ENCODE data around the gene PLD3. TPM values are rescaled to one million over a fixed set of nuclear protein-coding genes. Genes with fewer than 3 reads are reported as not detected.

PLD3 gene
- total and polyA plus RNA-seq, 2 experiments from 2014 or later: 181 to 490 TPM

DNA sequence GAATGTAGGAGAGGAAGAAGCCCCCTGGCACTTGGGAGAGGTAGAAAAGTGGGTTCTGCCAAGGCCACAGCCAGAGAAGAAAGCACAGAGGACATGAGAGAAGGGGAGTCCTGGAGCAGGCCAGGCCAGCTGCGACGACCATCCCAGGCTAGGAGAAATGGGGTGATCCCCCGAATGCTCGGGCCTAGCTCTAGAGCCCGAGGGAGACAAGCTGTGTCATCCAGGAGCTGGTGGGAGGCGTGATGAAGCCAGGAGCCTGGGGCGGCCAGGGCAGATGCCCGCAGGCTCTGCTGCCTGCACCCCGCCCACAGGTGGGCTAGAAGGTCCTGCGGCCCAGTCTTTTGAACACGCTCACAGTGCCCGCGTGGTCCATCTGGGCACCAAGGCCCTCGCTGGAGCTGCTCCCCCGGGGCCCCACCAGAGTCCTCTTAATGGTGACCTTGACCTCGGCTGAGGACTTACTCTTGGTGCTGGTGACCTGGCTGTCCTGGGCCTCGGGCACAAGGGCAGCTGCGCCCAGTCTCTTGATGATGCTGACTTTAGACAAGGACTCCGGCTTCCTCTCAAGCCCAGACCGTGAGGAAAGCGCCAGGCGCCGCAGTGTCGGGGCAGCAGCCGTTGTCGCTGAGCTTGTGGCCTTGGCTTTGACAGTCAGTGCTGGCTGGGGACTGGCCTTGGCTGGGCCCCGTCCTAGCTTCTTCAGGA is 26.8 kb upstream of the PLD3 start:
- DNase-seq (ENCODE audit: low spot score): no peak
- TF ChIP-seq NANOG (IDR thresholded peaks at IDR 0.05; ENCODE audit: borderline replicate concordance) (no peak), STAT1 (IDR thresholded peaks at IDR 0.05; ENCODE audit: unreplicated experiment) (no peak), EZH2 (IDR thresholded peaks at IDR 0.05; ENCODE audit: low read depth, unreplicated experiment) (no peak)
- TF ChIP-seq, protein P1, sequence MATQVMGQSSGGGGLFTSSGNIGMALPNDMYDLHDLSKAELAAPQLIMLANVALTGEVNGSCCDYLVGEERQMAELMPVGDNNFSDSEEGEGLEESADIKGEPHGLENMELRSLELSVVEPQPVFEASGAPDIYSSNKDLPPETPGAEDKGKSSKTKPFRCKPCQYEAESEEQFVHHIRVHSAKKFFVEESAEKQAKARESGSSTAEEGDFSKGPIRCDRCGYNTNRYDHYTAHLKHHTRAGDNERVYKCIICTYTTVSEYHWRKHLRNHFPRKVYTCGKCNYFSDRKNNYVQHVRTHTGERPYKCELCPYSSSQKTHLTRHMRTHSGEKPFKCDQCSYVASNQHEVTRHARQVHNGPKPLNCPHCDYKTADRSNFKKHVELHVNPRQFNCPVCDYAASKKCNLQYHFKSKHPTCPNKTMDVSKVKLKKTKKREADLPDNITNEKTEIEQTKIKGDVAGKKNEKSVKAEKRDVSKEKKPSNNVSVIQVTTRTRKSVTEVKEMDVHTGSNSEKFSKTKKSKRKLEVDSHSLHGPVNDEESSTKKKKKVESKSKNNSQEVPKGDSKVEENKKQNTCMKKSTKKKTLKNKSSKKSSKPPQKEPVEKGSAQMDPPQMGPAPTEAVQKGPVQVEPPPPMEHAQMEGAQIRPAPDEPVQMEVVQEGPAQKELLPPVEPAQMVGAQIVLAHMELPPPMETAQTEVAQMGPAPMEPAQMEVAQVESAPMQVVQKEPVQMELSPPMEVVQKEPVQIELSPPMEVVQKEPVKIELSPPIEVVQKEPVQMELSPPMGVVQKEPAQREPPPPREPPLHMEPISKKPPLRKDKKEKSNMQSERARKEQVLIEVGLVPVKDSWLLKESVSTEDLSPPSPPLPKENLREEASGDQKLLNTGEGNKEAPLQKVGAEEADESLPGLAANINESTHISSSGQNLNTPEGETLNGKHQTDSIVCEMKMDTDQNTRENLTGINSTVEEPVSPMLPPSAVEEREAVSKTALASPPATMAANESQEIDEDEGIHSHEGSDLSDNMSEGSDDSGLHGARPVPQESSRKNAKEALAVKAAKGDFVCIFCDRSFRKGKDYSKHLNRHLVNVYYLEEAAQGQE (IDR thresholded peaks at IDR 0.05; ENCODE audit: unreplicated experiment): no peak
- H3K4me2 ChIP-seq: no peak overlapping the region
- no peaks in the 10 kb centered on the region for H3K27me3 ChIP-seq (ENCODE audit: insufficient read depth)
- H3K4me1 ChIP-seq (ENCODE audit: insufficient read depth): no peaks in the 10 kb centered on the region
- H4K20me1 ChIP-seq (replicated peaks; ENCODE audit: insufficient read depth): peaks cover 6% of the 10 kb centered on the region
- Mint-ChIP-seq H3K4me3 (no peak overlapping the region), H3K27me3 (ENCODE audit: insufficient read depth, low read depth, poor library complexity) (peaks cover 8% of the 10 kb centered on the region), H3K9me3 (peaks cover 2% of the 10 kb centered on the region; the same call in 1 of the 3 replicates), H3K36me3 (ENCODE audit: low read depth) (peaks cover 40% of the 10 kb centered on the region), H3K27ac (no peak overlapping the region), H3K4me1 (peaks cover 5% of the 10 kb centered on the region; the same call in 1 of the 3 replicates)
- no peaks in the 10 kb centered on the region; the same call in 1 of the 2 replicates for H3K36me3 ChIP-seq (ENCODE audit: insufficient read depth)
- no peaks in the 10 kb centered on the region for H3K79me2 ChIP-seq (replicated peaks; ENCODE audit: insufficient read depth)
- H3K27ac ChIP-seq (ENCODE audit: low read depth): no peak overlapping the region
- no peak overlapping the region for H2AFZ ChIP-seq
- no peak overlapping the region for H3K4me3 ChIP-seq
- ATAC-seq: no peak
- H3K9me2 ChIP-seq (ENCODE audit: insufficient read depth): no peaks in the 10 kb centered on the region
- H3F3A ChIP-seq (replicated peaks; ENCODE audit: low read depth): no peaks in the 10 kb centered on the region

DNA sequence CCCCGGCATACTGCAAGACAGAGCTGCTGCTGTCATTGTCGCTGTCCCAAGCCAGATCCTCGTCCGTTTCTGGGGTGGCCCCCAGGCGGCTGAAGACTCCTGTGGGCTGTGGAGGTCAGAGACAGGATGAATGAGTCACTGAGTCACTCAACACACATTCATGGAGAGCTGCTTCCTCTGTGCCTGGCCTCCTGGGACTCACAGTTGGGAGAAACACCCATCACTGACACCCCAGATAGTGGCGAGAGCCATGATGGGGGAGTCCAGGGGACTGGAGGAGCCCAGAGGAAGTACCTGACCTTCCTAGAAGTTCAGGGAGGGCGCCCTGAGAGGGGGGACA is 26.3 kb upstream of the PLD3 start:
- no peak overlapping the region for H2AFZ ChIP-seq
- Mint-ChIP-seq H3K27ac (no peak overlapping the region), H3K36me3 (ENCODE audit: low read depth) (peaks cover 41% of the 10 kb centered on the region), H3K4me3 (no peak overlapping the region), H3K4me1 (peaks cover 5% of the 10 kb centered on the region; the same call in 1 of the 3 replicates), H3K27me3 (ENCODE audit: insufficient read depth, low read depth, poor library complexity) (peaks cover 8% of the 10 kb centered on the region), H3K9me3 (peaks cover 2% of the 10 kb centered on the region; the same call in 1 of the 3 replicates)
- H3K27me3 ChIP-seq (ENCODE audit: insufficient read depth): no peaks in the 10 kb centered on the region
- ATAC-seq (no peak), DNase-seq (ENCODE audit: low spot score) (no peak)
- peaks cover 6% of the 10 kb centered on the region for H4K20me1 ChIP-seq (replicated peaks; ENCODE audit: insufficient read depth)
- no peak overlapping the region for H3K27ac ChIP-seq (ENCODE audit: low read depth)
- H3K79me2 ChIP-seq (replicated peaks; ENCODE audit: insufficient read depth): no peaks in the 10 kb centered on the region
- no peak overlapping the region for H3K4me2 ChIP-seq
- no peaks in the 10 kb centered on the region; the same call in 1 of the 2 replicates for H3K36me3 ChIP-seq (ENCODE audit: insufficient read depth)
- H3K9me2 ChIP-seq (ENCODE audit: insufficient read depth): no peaks in the 10 kb centered on the region
- H3K4me1 ChIP-seq (ENCODE audit: insufficient read depth): no peaks in the 10 kb centered on the region
- no peaks in the 10 kb centered on the region for H3F3A ChIP-seq (replicated peaks; ENCODE audit: low read depth)
- no peak overlapping the region for H3K4me3 ChIP-seq
- TF ChIP-seq, protein P2, sequence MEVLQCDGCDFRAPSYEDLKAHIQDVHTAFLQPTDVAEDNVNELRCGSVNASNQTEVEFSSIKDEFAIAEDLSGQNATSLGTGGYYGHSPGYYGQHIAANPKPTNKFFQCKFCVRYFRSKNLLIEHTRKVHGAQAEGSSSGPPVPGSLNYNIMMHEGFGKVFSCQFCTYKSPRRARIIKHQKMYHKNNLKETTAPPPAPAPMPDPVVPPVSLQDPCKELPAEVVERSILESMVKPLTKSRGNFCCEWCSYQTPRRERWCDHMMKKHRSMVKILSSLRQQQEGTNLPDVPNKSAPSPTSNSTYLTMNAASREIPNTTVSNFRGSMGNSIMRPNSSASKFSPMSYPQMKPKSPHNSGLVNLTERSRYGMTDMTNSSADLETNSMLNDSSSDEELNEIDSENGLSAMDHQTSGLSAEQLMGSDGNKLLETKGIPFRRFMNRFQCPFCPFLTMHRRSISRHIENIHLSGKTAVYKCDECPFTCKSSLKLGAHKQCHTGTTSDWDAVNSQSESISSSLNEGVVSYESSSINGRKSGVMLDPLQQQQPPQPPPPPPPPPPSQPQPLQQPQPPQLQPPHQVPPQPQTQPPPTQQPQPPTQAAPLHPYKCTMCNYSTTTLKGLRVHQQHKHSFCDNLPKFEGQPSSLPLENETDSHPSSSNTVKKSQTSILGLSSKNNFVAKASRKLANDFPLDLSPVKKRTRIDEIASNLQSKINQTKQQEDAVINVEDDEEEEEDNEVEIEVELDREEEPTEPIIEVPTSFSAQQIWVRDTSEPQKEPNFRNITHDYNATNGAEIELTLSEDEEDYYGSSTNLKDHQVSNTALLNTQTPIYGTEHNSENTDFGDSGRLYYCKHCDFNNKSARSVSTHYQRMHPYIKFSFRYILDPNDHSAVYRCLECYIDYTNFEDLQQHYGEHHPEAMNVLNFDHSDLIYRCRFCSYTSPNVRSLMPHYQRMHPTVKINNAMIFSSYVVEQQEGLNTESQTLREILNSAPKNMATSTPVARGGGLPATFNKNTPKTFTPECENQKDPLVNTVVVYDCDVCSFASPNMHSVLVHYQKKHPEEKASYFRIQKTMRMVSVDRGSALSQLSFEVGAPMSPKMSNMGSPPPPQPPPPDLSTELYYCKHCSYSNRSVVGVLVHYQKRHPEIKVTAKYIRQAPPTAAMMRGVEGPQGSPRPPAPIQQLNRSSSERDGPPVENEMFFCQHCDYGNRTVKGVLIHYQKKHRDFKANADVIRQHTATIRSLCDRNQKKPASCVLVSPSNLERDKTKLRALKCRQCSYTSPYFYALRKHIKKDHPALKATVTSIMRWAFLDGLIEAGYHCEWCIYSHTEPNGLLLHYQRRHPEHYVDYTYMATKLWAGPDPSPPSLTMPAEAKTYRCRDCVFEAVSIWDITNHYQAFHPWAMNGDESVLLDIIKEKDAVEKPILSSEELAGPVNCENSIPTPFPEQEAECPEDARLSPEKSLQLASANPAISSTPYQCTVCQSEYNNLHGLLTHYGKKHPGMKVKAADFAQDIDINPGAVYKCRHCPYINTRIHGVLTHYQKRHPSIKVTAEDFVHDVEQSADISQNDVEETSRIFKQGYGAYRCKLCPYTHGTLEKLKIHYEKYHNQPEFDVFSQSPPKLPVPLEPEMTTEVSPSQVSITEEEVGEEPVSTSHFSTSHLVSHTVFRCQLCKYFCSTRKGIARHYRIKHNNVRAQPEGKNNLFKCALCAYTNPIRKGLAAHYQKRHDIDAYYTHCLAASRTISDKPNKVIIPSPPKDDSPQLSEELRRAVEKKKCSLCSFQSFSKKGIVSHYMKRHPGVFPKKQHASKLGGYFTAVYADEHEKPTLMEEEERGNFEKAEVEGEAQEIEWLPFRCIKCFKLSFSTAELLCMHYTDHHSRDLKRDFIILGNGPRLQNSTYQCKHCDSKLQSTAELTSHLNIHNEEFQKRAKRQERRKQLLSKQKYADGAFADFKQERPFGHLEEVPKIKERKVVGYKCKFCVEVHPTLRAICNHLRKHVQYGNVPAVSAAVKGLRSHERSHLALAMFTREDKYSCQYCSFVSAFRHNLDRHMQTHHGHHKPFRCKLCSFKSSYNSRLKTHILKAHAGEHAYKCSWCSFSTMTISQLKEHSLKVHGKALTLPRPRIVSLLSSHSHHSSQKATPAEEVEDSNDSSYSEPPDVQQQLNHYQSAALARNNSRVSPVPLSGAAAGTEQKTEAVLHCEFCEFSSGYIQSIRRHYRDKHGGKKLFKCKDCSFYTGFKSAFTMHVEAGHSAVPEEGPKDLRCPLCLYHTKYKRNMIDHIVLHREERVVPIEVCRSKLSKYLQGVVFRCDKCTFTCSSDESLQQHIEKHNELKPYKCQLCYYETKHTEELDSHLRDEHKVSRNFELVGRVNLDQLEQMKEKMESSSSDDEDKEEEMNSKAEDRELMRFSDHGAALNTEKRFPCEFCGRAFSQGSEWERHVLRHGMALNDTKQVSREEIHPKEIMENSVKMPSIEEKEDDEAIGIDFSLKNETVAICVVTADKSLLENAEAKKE (CRISPR knock-in tag; IDR thresholded peaks at IDR 0.05): no peak
- no peak for TF ChIP-seq EZH2phosphoT487 (IDR thresholded peaks at IDR 0.05; ENCODE audit: unreplicated experiment)
- TF ChIP-seq, protein P1 (IDR thresholded peaks at IDR 0.05; ENCODE audit: unreplicated experiment): no peak
